Transverse colon (tissue), 4 donors: ENCODE data around the gene PNRC2. TPM values are rescaled to one million over a fixed set of nuclear protein-coding genes. Genes with fewer than 3 reads are reported as not detected.

Experiments used
- DNase-seq: peaks from one replicate; pipeline ENCODE4 v3.0.0-alpha.2; 2019
- H3K27ac ChIP-seq, 4 donors: fragments of 200-600 bp; sonication (generic); 2 replicates each; pipeline ENCODE4 v1.5.1; 2016 to 2018; ENCODE audit warnings: inconsistent platforms in 4 of 4
- H3K27me3 ChIP-seq: fragments of 200-600 bp; sonication (generic); 2 replicates; pipeline ENCODE4 v1.5.1; 2017; ENCODE audit warnings: inconsistent platforms
- H3K36me3 ChIP-seq, 4 donors: fragments of 200-600 bp; sonication (generic); 2 replicates each; pipeline ENCODE4 v1.5.1; 2017 to 2019; ENCODE audit warnings: inconsistent platforms in 4 of 4
- H3K4me1 ChIP-seq, 4 donors: fragments of 200-600 bp; sonication (generic); 2 replicates each; pipeline ENCODE4 v1.5.1; 2017 to 2020; ENCODE audit warnings: inconsistent platforms in 4 of 4
- H3K4me3 ChIP-seq, 4 donors: fragments of 200-600 bp; sonication (generic); 1 replicate in 1 of 4; 2 replicates in 3 of 4; pipeline versions ENCODE4 v1.5.1 to v1.6.1; 2017 to 2019; ENCODE audit warnings: inconsistent platforms in 4 of 4
- H3K9me3 ChIP-seq, 2 donors: fragments of 200-600 bp; sonication (generic); 2 replicates each; pipeline ENCODE4 v1.5.1; 2017 to 2019; ENCODE audit warnings: inconsistent platforms in 2 of 2
- EP300 ChIP-seq: sonication (generic); formaldehyde crosslinking; IDR thresholded peaks from one replicate; pipeline ENCODE4 v1.6.1; 2017; ENCODE audit warnings: antibody characterized with exemption, low read depth
- POLR2A ChIP-seq: fragments of 450-650 bp; IDR thresholded peaks from one replicate; pipeline ENCODE4 v1.6.1; 2016; ENCODE audit warnings: antibody characterized with exemption, mild to moderate bottlenecking, moderate library complexity
- POLR2AphosphoS5 ChIP-seq, 3 donors: sonication (generic); formaldehyde crosslinking; IDR thresholded peaks; one replicate each; pipeline ENCODE4 v1.6.1; 2016; ENCODE audit warnings: antibody characterized with exemption in 3 of 3
- WGBS, 2 donors: methylation state at CpG; one replicate each; pipeline ENCODE4 v1.1.5; 2018; ENCODE audit warnings: low coverage in 1 of 2; 5-methylcytosine and 5-hydroxymethylcytosine counted together
- in situ Hi-C, 4 donors: fragments of 200-750 bp; cut with MboI; loops; one replicate each; pipeline versions ENCODE4 v1.15.0 to v1.15.1; 2017; ENCODE audit warnings: low sequenced_read_pairs in 3 of 4, low pct_ligation_motif_present in 1 of 4, low pct_unique_long_range_greater_than_20kb in 1 of 4
- intact Hi-C: fragments of 100-400 bp; cut with DNase I; formaldehyde crosslinking; loops from one replicate; pipeline ENCODE4 v1.15.1; 2023; ENCODE audit warnings: low total_unique reads
- total RNA-seq, 4 donors: library from RNA; depleted of rRNA; stranded (reverse); fragments of >200 nt; gene quantifications; one replicate each; pipeline ENCODE4 v1.1.0, GENCODE V29; 2016
- TF ChIP-seq, protein P1 (sequence below), 5 experiments: fragments of 200-600 bp in 3 of 5; fragments of 450-650 bp in 2 of 5; sonication (generic) in 3 of 5; IDR thresholded peaks; 1 replicate in 2 of 5; 2 replicates in 3 of 5; pipeline ENCODE4 v1.5.1; 2016 to 2017; ENCODE audit warnings: antibody characterized with exemption in 5 of 5, inconsistent platforms in 3 of 5, mild to moderate bottlenecking in 2 of 5, moderate library complexity in 1 of 5

The PNRC2 gene, protein sequence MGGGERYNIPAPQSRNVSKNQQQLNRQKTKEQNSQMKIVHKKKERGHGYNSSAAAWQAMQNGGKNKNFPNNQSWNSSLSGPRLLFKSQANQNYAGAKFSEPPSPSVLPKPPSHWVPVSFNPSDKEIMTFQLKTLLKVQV
- total RNA-seq, result 100 to 1,000 TPM in 2 of 4 donors, 10 to 100 TPM in 2; 98.0 to 136 (median 111) TPM

DNA sequence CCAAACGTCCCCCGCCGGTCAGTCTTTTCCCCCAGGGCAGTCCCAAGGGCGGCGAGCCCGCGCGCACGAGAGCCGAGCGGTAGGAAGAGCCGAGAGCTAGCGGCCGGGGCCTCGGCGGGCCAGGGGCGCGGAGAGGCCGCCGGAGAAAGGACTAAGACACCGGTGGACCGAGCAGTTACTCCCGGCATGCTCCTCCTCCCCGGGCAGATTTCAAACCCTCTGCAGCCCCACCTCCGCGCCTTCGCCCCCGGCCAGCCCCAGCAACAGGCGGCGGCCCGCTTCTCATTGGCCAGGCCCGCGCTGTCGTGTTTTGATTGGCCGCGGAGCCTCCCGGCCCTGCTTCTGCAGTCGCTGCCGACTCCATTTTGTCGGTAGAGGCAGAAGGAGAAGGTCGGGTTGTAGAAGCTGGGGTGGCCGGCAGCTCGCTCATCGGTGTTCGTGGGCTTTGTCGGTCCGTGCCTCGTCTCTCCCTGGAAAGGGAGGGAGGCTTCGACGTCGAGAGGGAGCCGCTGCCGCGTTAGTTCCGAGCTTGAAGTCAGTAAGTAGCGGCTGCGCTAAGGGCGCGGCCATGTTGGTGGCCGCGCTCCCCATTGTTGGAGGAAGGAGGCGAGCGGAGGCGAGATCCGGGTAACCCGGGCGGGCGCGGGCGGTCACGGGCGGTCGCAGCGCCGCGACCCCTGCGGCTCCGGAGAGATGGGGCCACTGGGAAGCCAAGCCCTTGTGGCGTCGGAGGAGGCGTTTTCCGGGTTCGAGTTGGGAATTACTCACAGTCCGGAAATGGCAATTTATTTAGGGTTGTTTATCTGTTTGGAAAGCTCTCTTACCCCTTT, at the start of gene PNRC2:
Gene PNRC2, plus strand, starts transcription at position 368 of the 830 bp plus-strand sequence. CDS start 1,630 bp downstream, outside the sequence.
- Histone ChIP-seq H3K4me1 (peaks cover 16 to 56% (median 32%) of the 10 kb centered on the region in 4 donors), H3K36me3 (peaks cover 0 to 3% (median 0%) of the 10 kb centered on the region in 4 donors), H3K9me3 (no peaks in the 10 kb centered on the region), H3K4me3 (peak within 1 kb of the TSS; percentile 49 to 89 (median 78)), H3K27me3 (no peaks in the 10 kb centered on the region), H3K27ac (peak within 1 kb of the TSS; percentile 96 to 99 (median 98))
- peak; percentile 98 for DNase-seq
- 0 to 5% methylated on average over 3 to 49 of the region's 84 CpGs for WGBS, 2 donors
- intact Hi-C loops, result loop anchor here (5.0 kb wide), 1 partner anchor 63 kb away; no protein-coding TSS in a partner anchor
- peak; percentile 95 to 98 (median 96) for TF ChIP-seq POLR2AphosphoS5 (IDR thresholded peaks at IDR 0.05)
- TF ChIP-seq, protein P1, sequence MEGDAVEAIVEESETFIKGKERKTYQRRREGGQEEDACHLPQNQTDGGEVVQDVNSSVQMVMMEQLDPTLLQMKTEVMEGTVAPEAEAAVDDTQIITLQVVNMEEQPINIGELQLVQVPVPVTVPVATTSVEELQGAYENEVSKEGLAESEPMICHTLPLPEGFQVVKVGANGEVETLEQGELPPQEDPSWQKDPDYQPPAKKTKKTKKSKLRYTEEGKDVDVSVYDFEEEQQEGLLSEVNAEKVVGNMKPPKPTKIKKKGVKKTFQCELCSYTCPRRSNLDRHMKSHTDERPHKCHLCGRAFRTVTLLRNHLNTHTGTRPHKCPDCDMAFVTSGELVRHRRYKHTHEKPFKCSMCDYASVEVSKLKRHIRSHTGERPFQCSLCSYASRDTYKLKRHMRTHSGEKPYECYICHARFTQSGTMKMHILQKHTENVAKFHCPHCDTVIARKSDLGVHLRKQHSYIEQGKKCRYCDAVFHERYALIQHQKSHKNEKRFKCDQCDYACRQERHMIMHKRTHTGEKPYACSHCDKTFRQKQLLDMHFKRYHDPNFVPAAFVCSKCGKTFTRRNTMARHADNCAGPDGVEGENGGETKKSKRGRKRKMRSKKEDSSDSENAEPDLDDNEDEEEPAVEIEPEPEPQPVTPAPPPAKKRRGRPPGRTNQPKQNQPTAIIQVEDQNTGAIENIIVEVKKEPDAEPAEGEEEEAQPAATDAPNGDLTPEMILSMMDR (IDR thresholded peaks at IDR 0.05), result peak in 1 of 5 experiments; percentile 10
- TF ChIP-seq EP300, result no peak
- peak; percentile 96 for TF ChIP-seq POLR2A
- in situ Hi-C loops, result no loop called here

DNA sequence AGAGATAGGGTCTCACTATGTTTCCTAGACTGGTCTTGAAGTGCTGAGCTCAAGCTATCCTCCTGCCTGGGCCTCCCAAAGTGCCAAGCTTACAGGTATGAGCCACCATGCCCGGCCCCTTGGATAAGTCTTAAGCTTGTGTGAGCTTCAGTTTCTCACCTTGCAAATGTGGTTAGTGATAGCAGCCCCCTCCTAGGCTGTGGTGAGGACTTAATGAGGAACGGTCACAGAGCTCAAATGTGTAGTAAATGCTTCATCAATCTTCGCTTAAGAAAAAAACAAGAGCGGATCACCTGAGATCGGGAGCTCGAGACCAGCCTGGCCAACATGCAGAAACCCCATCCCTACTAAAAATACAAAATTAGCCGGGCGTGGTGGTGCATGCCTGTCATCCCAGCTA, 49.5 kb upstream of the PNRC2 start:
- in situ Hi-C loops (loop anchor here in 2 of 4 donors (10.0 to 25.0 kb wide), 2 partner anchors 98 to 135 kb away; partner anchors contain the start of genes GALE (in 1 of the 2) and PITHD1 (in 1 of the 2)), intact Hi-C loops (no loop called here)
- Histone ChIP-seq H3K9me3 (no peaks in the 10 kb centered on the region), H3K4me3 (no peak overlapping the region), H3K27me3 (peaks cover 5% of the 10 kb centered on the region), H3K27ac (no peak overlapping the region), H3K36me3 (no peaks in the 10 kb centered on the region), H3K4me1 (peaks cover 0 to 13% (median 0%) of the 10 kb centered on the region in 4 donors)
- TF ChIP-seq EP300 (no peak), POLR2AphosphoS5 (IDR thresholded peaks at IDR 0.05) (no peak), POLR2A (no peak)
- TF ChIP-seq, protein P1 (IDR thresholded peaks at IDR 0.05), result no peak
- 76 to 90% methylated on average over 7 to 8 of the region's 8 CpGs for WGBS, 2 donors
- DNase-seq, result no peak

DNA sequence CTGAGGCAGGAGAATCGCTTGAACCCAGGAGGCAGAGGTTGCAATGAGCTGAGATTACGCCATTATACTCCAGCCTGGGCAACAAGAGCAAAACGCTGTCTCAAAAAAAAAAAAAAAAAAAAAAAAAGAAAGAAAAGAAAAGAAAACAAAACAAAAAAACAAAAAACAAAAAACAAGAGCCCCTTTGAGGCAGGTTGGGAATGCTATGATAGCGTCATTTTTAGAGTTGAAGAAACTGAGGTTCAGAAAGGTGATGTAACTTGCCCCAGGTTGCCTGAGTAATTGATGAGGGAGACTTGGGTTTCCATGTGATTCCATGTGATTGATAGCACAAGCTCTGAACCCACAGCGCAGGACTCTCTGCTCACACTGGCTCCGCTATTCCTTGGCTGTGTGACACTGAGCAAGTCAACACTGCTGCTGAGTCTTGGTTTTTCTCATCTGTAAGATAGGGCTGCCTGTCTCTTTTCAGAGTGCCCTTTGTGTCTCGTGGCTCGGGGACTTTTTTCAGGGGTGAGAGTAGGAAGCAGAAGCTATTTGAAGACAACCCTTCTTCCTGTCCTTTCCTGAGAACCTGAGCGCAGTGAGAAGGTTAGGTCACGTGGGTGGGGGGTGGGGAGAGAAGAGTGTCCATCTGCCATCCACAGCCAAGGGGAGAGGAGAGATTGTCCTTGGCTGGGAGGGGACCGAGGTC, 48.9 kb upstream of the PNRC2 start:
- 83 to 84% methylated on average over 3 to 11 of the region's 11 CpGs for WGBS, 2 donors
- in situ Hi-C loops, result loop anchor here in 2 of 4 donors (10.0 to 25.0 kb wide), 2 partner anchors 98 to 136 kb away; partner anchors contain the start of genes GALE (in 1 of the 2) and PITHD1 (in 1 of the 2)
- DNase-seq, result no peak
- Histone ChIP-seq H3K4me3 (no peak overlapping the region), H3K36me3 (no peaks in the 10 kb centered on the region), H3K9me3 (no peaks in the 10 kb centered on the region), H3K27me3 (peaks cover 1% of the 10 kb centered on the region), H3K27ac (no peak overlapping the region), H3K4me1 (peaks cover 0 to 13% (median 0%) of the 10 kb centered on the region in 4 donors)
- no peak for TF ChIP-seq EP300
- no peak for TF ChIP-seq POLR2AphosphoS5 (IDR thresholded peaks at IDR 0.05)
- TF ChIP-seq POLR2A, result no peak
- TF ChIP-seq, protein P1 (IDR thresholded peaks at IDR 0.05), result no peak
- intact Hi-C loops, result no loop called here

DNA sequence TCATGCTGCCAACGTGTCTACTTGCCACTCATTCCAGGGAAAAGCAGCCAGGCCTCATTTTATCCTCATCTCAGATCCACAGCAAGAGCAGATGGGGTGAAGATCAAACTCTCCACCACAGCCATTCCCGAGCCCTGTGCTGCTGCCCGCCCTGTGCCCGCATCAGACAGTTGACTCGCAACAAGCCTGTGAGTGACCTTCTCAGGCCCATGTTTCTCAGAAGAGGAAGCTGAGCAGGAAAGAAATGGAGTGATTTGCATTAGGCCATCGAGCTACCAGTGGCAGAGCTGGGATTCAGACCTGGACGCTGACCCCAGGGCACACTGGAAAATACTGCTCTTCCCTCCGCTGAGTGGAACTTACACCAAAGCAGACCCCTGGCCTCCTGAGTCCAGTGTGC, 47.7 kb upstream of the PNRC2 start:
- TF ChIP-seq EP300, result no peak
- TF ChIP-seq POLR2A, result no peak
- TF ChIP-seq, protein P1 (IDR thresholded peaks at IDR 0.05), result no peak
- TF ChIP-seq POLR2AphosphoS5 (IDR thresholded peaks at IDR 0.05), result no peak
- no peaks in the 10 kb centered on the region for H3K36me3 ChIP-seq
- no peak for DNase-seq
- H3K27ac ChIP-seq, result no peak overlapping the region
- no peaks in the 10 kb centered on the region for H3K9me3 ChIP-seq
- WGBS, 2 donors, result 78 to 85% methylated on average over 4 to 8 of the region's 8 CpGs
- H3K4me1 ChIP-seq, result peaks cover 0 to 23% (median 3%) of the 10 kb centered on the region in 4 donors
- intact Hi-C loops, result no loop called here
- no peaks in the 10 kb centered on the region for H3K27me3 ChIP-seq
- in situ Hi-C loops, result loop anchor here in 2 of 4 donors (10.0 to 25.0 kb wide), 2 partner anchors 100 to 137 kb away; partner anchors contain the start of genes GALE (in 1 of the 2) and PITHD1 (in 1 of the 2)
- no peak overlapping the region for H3K4me3 ChIP-seq
